A673 (cell line): ENCODE measurements around the gene SUFU.

ENCODE experiments used
- EZH2 ChIP-seq: fragments of 200-600 bp; sonication (generic); IDR thresholded peaks from 2 replicates; pipeline ENCODE4 v1.6.1; 2017; ENCODE audit warnings: borderline replicate concordance, low read depth, mild to moderate bottlenecking, mixed read lengths, antibody characterized with exemption, low read length; ENCODE audit not compliant: poor library complexity, severe bottlenecking
- TF ChIP-seq, protein P1 (sequence below): fragments of 300-800, 200-600 bp; sonication (generic); conservative IDR thresholded peaks from 2 replicates; pipeline ENCODE4 v1.5.1; 2017; ENCODE audit warnings: low read depth, mild to moderate bottlenecking, antibody characterized with exemption, low read length, moderate library complexity, mixed read lengths

GRCh38 chr10:102470579-102471546, 32.9 kb upstream of the SUFU start:
- TF ChIP-seq, protein P1, sequence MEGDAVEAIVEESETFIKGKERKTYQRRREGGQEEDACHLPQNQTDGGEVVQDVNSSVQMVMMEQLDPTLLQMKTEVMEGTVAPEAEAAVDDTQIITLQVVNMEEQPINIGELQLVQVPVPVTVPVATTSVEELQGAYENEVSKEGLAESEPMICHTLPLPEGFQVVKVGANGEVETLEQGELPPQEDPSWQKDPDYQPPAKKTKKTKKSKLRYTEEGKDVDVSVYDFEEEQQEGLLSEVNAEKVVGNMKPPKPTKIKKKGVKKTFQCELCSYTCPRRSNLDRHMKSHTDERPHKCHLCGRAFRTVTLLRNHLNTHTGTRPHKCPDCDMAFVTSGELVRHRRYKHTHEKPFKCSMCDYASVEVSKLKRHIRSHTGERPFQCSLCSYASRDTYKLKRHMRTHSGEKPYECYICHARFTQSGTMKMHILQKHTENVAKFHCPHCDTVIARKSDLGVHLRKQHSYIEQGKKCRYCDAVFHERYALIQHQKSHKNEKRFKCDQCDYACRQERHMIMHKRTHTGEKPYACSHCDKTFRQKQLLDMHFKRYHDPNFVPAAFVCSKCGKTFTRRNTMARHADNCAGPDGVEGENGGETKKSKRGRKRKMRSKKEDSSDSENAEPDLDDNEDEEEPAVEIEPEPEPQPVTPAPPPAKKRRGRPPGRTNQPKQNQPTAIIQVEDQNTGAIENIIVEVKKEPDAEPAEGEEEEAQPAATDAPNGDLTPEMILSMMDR: no peak
- no peak for TF ChIP-seq EZH2
